NCI-H1092 treated with DMSO at 0.1 percent for 48 hours (cell line): ENCODE results near the gene FAM171A1.
"Not testable (repeated sequence)": the region's sequence is repeated elsewhere in the genome, so short reads cannot be mapped to it uniquely, and the experiment has no call there.

Experiments used
- DNase-seq: peaks from one replicate; lab custom pipeline; 2025; lab: John Stamatoyannopoulos, UW

The FAM171A1 gene

DNA sequence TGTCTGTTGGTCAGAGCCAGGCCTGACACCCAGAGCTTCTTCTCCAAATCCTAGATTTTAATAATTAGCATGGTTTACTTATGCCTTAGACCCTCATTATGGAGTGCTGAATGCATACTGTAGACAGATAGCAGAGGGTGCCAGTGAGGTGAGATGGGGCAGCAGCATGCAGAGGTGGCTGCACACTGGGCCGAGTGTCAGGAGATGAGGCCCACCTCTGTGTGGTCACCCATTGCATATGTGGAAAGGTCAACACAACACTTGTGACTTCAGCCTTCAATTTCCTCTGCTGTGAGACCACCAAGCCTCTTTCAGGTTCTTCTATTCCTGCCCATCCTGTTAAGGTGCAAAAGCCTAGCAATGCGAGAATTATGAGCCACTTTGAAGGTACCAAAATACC, 162.9 kb downstream of the FAM171A1 start:
- no peak for DNase-seq

- DNase-seq, result not testable (repeated sequence)
Measured at GRCh38 chr10:15207410-15207809, 163.7 kb downstream of the FAM171A1 start.

DNA sequence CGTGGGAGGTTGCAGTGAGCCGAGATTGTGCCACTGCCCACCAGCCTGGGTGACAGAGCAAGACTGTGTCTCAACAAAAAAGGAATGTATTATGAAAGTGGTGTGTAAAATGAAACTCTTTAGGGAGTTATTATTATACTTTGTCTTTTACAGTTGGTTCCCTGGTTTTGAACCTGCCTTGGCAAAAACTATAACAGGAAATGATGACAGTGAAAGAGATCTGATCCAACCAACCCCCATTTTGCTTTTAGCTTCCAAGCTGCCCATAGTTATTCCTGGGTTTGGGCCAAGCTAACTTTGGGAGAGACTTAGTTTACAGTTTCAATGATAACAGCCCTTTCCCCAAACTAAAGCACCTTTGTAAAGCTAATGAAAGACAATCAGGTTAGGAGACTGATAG, 168.4 kb downstream of the FAM171A1 start:
- no peak for DNase-seq

DNA sequence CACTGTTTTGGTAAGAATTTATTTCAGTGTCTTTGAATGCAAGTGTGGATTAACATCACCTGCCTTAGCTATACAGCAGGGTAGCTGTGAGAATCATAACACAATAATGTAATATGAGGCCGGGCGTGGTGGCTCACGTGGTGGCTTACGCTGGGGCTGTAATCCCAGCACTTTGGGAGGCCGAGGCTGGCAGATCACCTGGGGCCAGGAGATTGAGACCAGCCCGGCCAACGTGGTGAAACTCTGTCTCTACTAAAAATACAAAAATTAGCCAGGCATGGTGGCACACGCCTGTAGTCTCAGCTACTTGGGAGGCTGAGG, 168.8 kb downstream of the FAM171A1 start:
- DNase-seq, result not testable (repeated sequence)

- DNase-seq, result no peak
Measured at GRCh38 chr10:15201589-15202300, 169.3 kb downstream of the FAM171A1 start.

DNA sequence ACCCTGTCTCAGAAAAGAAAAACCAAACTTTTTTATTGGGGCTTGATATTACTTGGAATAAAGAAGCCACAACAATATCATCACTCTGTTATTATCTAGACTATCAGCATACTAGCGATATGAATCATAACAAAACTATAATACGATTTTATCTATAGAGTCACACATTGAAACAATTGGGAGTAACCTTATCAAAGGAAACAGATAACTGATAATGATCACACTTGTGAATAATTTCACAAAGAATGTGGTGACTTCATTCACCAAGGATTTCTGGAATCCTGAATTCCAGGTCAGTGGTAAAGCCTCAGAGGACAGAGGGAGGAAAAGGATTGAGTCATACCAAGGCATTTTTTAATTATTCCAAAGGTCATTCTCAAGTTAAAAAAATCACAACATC, 170.5 kb downstream of the FAM171A1 start:
- DNase-seq, result no peak

- DNase-seq, result no peak
Measured at GRCh38 chr10:15197911-15198310, 173.2 kb downstream of the FAM171A1 start.

DNA sequence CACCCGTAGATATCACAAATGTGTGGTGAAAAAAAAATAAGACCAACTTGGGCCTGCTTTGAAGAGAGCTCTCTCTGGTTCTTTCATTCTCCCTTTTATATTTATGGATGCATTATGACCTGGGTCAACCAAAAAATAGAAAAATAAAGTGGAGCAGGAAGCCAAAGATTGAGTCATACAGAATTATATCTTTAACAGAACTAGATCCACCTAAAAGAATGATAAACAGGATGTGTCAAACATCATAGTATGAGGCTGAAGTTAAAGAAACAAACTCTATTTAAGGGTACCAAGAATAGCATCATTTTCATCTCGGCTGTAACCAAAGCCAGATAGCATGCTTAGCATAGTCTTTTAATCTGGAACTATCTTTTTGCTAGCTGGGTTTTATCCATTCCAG, 173.8 kb downstream of the FAM171A1 start:
- DNase-seq, result no peak

- DNase-seq, result no peak
Measured at GRCh38 chr10:15196021-15196834, 174.9 kb downstream of the FAM171A1 start.

DNA sequence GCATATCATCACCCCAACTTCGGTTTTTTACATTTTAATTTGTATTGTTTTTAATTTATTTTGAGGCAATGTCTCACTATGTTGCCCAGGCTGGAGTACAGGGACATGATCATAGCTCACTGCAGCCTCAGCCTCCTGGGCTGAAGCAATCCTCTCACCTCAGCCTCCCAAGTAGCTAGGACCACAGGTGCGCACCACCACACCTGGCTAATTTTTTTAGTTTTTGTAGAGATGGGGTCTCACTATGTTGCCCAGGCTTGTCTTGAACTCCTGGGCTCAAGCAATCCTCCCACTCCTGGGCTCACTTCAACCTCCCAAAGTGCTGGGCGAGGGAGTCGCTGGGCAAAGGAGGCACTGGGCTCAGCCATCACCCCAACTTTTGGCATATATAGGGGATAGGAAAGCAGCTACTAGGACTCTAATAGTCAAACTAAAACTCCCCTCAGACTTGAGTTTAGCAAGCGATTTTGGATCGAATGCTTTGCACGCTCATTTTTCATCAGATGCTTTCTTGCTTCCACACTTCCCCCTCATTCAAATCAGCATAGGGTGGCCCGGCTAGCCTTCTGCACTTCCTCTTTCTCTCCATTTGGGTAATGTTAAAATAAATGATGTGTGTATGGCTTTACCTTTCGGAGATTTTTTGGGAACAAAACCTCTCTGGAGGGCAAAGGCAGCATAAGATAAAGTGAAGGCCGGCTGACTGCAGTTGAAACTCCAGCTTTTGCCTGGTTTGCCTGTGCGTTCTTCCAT, 181.8 kb downstream of the FAM171A1 start:
- no peak for DNase-seq

DNA sequence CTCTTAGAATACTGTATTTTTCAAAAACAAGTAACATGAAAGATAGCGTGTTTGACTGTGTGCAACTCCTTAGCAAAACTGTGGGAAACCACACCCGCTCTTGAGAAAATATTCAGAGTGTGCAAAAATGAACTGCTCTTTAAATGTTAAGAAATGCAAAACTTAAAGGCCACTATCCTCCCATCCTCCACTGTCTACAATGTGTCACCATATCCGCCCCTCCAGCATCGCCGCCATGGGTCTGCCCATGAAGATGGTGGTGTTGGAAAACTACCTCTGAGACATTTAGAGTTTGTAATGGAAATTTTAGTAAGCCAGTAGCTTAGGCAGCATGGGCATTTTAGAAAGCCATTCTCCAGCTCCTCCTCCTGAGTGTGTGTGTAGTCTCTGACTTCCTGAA, 182.5 kb downstream of the FAM171A1 start:
- DNase-seq, result no peak

DNA sequence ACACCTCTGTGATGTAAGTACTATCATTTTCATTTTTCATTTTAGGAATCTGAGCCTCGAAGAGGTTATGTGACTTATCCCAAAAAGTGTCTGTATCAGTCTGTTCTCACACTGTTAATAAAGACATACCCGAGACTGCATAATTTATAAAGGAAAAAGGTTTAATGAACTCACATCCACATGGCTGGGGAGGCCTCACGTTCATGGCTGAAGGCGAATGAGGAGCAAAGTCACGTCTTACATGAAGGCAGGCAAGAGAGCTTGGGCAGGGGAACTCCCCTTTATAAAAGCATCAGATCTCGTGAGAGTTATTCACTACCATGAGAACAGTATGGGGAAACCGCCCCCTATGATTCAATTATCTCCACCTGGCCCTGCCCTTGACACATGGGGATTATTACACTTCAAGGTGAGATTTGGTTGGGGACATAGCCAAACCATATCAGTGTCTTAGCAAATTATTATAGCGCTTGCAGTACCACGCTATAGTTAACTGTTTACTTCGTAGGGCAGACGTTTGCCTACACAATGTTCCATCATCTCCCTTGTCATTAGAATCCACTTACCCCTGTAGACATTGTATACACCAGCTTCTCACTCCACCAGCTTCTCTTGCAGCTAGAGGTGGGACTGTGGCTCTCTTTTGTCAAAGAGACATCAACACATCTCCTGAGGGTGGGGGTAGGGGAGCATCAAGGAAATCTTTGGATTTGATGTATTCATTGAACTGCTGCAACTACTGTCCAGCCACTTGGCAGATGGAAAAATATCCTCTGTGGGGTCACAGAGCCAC, 187.2 kb downstream of the FAM171A1 start:
- DNase-seq, result no peak

GRCh38 chr10:15182540-15183207, 188.4 kb downstream of the FAM171A1 start:
- no peak for DNase-seq

GRCh38 chr10:15181576-15182156, 189.4 kb downstream of the FAM171A1 start:
- no peak for DNase-seq

DNA sequence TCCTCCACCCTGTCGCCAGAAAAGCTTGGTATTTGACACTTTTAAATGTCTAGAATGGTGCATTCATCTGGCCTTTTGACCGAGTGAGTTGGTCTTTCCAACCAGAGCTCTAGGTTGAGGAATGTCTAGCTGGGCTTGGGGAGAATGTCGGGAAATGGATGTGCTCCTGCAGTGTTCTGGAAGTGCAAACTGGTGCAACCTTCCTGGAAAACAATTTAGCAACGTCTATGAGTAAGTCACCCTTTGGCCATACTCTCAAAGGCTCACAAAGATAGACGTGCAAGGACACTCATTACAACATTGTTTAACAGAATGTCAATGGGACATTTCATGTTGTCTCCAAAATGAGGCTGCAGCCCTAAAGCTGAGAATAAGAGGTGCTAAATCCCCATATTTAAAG, 190.4 kb downstream of the FAM171A1 start:
- DNase-seq, result no peak

DNA sequence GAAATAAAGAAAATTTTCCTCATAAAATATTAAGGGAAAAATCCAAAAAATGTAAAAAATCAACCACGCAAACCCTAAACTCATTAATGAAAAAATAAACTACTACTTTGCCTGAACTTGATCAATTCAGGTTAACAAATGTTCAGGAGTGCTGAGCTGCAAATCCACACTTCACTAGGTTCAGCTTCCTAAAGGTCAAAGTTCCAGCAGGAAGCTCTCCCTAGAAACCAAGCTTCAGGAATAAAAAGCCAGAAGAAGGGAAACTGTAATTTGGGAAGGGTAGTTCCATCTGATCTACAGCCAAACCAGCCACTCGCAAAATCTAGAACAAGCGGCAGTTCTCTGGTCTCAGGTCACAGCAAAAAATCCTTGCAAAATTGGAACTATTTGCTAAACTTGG, 194.8 kb downstream of the FAM171A1 start:
- DNase-seq, result no peak

- no peak for DNase-seq
Measured at GRCh38 chr10:15175587-15175986, 195.5 kb downstream of the FAM171A1 start.

- no peak for DNase-seq
Measured at GRCh38 chr10:15172306-15172840, 198.7 kb downstream of the FAM171A1 start.

GRCh38 chr10:15169555-15170401, 201.3 kb downstream of the FAM171A1 start:
- DNase-seq, result no peak
